WTC11 (cell line): ENCODE data around the gene MND1. TPM values are rescaled to one million over a fixed set of nuclear protein-coding genes. Genes with fewer than 3 reads are reported as not detected.

Experiments used
- ATAC-seq: fragments of 200-7000 bp; cut with Tn5 transposase; 2 replicates; pipeline ENCODE4 v1.10.0; 2021; ENCODE audit warnings: mild to moderate bottlenecking, moderate library complexity
- CTCF ChIA-PET: fragments of 300-600 bp; sonication (Branson Sonifier 250); formaldehyde crosslinking; loops from one replicate; lab custom pipeline; 2021; ENCODE audit warnings: antibody characterized with exemption; lab: Charles Lee
- POLR2A ChIA-PET: fragments of 350-600 bp; sonication (Branson Sonifier 250); formaldehyde crosslinking; loops from one replicate; lab custom pipeline; 2021; ENCODE audit warnings: antibody characterized with exemption; lab: Charles Lee
- DNase-seq: peaks from one replicate; pipeline ENCODE4 v3.0.0; 2021; ENCODE audit warnings: low spot score
- H3K27ac Mint-ChIP-seq: 2 replicates; pipeline ENCODE4 v1.8.0; 2021; ENCODE audit warnings: mixed read lengths
- H3K27me3 Mint-ChIP-seq: 2 replicates; pipeline ENCODE4 v1.8.0; 2021; ENCODE audit warnings: low read depth, mild to moderate bottlenecking, moderate library complexity, mixed read lengths
- H3K36me3 Mint-ChIP-seq: 2 replicates; pipeline ENCODE4 v1.8.0; 2021; ENCODE audit warnings: mixed read lengths
- H3K4me1 Mint-ChIP-seq: 2 replicates; pipeline ENCODE4 v1.8.0; 2022; ENCODE audit warnings: mixed read lengths
- H3K4me3 Mint-ChIP-seq: 2 replicates; pipeline ENCODE4 v1.8.0; 2021; ENCODE audit warnings: mild to moderate bottlenecking, moderate library complexity, mixed read lengths
- H3K9me3 Mint-ChIP-seq: 2 replicates; pipeline ENCODE4 v1.8.0; 2021; ENCODE audit warnings: mixed read lengths
- CDX4 ChIP-seq: fragments of 250-450 bp; sonication (Bioruptor Pico); IDR thresholded peaks from 2 replicates; pipeline ENCODE4 v1.9.0; 2021; ENCODE audit warnings: moderate library complexity, mild to moderate bottlenecking, inconsistent platforms, borderline replicate concordance
- CREM ChIP-seq: sonication (generic); formaldehyde crosslinking; IDR thresholded peaks from 2 replicates; pipeline ENCODE4 v1.8.1; 2022; ENCODE audit warnings: mild to moderate bottlenecking, missing genetic modification reagents, moderate library complexity
- GABPB1 ChIP-seq: sonication (generic); formaldehyde crosslinking; IDR thresholded peaks from 2 replicates; pipeline ENCODE4 v1.8.1; 2023; ENCODE audit warnings: mild to moderate bottlenecking, missing genetic modification reagents
- JAZF1 ChIP-seq: fragments of 250-450 bp; sonication (Bioruptor Pico); IDR thresholded peaks from 2 replicates; pipeline ENCODE4 v1.9.0; 2021; ENCODE audit warnings: moderate library complexity, mild to moderate bottlenecking, inconsistent platforms
- MAX ChIP-seq: sonication (generic); formaldehyde crosslinking; IDR thresholded peaks from 2 replicates; pipeline ENCODE4 v1.8.0; 2022; ENCODE audit warnings: mild to moderate bottlenecking, missing genetic modification reagents
- MXD4 ChIP-seq: fragments of 250-450 bp; sonication (Bioruptor Pico); IDR thresholded peaks from 2 replicates; pipeline ENCODE4 v1.8.0; 2021; ENCODE audit warnings: mild to moderate bottlenecking, moderate library complexity, borderline replicate concordance
- MYBL2 ChIP-seq: sonication (generic); formaldehyde crosslinking; IDR thresholded peaks from 2 replicates; pipeline ENCODE4 v1.8.1; 2023; ENCODE audit warnings: mild to moderate bottlenecking, moderate library complexity, missing genetic modification reagents
- NFYB ChIP-seq: sonication (generic); formaldehyde crosslinking; conservative IDR thresholded peaks from 2 replicates; pipeline ENCODE4 v1.8.0; 2022; ENCODE audit warnings: low read depth, missing genetic modification reagents
- NR3C1 ChIP-seq: sonication (generic); formaldehyde crosslinking; conservative IDR thresholded peaks from 2 replicates; pipeline ENCODE4 v1.8.1; 2023; ENCODE audit warnings: low read depth, mild to moderate bottlenecking, missing genetic modification reagents
- RELA ChIP-seq: sonication (generic); formaldehyde crosslinking; IDR thresholded peaks from 2 replicates; pipeline ENCODE4 v1.8.1; 2022; ENCODE audit warnings: missing genetic modification reagents, mild to moderate bottlenecking, borderline replicate concordance
- RORB ChIP-seq: fragments of 250-450 bp; sonication (Bioruptor Pico); IDR thresholded peaks from 2 replicates; pipeline ENCODE4 v1.9.0; 2021; ENCODE audit warnings: mild to moderate bottlenecking
- SMAD3 ChIP-seq: sonication (generic); formaldehyde crosslinking; IDR thresholded peaks from 2 replicates; pipeline ENCODE4 v1.8.0; 2022; ENCODE audit warnings: missing genetic modification reagents, mild to moderate bottlenecking, borderline replicate concordance
- TCF7 ChIP-seq: sonication (generic); formaldehyde crosslinking; IDR thresholded peaks from 2 replicates; pipeline ENCODE4 v1.8.0; 2022; ENCODE audit warnings: mild to moderate bottlenecking, low read depth, missing genetic modification reagents, moderate library complexity
- ZNF121 ChIP-seq: sonication (generic); formaldehyde crosslinking; IDR thresholded peaks from 2 replicates; pipeline ENCODE4 v1.8.0; 2023; ENCODE audit warnings: missing genetic modification reagents
- ZNF138 ChIP-seq: sonication (generic); formaldehyde crosslinking; conservative IDR thresholded peaks from 2 replicates; pipeline ENCODE4 v1.8.1; 2022; ENCODE audit warnings: mild to moderate bottlenecking, moderate library complexity, missing genetic modification reagents
- ZNF232 ChIP-seq: sonication (generic); formaldehyde crosslinking; IDR thresholded peaks from 2 replicates; pipeline ENCODE4 v1.8.0; 2022; ENCODE audit warnings: mild to moderate bottlenecking, missing genetic modification reagents
- ZNF396 ChIP-seq: fragments of 250-450 bp; sonication (Bioruptor Pico); IDR thresholded peaks from 2 replicates; pipeline ENCODE4 v1.8.0; 2021; ENCODE audit warnings: mild to moderate bottlenecking, moderate library complexity, borderline replicate concordance
- ZNF416 ChIP-seq: fragments of 250-450 bp; sonication (Bioruptor Pico); IDR thresholded peaks from 2 replicates; pipeline ENCODE4 v1.9.0; 2021; ENCODE audit warnings: mild to moderate bottlenecking, inconsistent platforms
- ZNF425 ChIP-seq: fragments of 250-450 bp; sonication (Bioruptor Pico); conservative IDR thresholded peaks from 2 replicates; pipeline ENCODE4 v1.9.0; 2021; ENCODE audit warnings: mild to moderate bottlenecking
- total RNA-seq: library from RNA; stranded (reverse); gene quantifications from 3 replicates; pipeline ENCODE4 v1.2.3, GENCODE V29; 2021
- TF ChIP-seq, protein P1 (sequence below): sonication (generic); formaldehyde crosslinking; IDR thresholded peaks from 2 replicates; pipeline ENCODE4 v1.8.1; 2023; ENCODE audit warnings: mild to moderate bottlenecking, missing genetic modification reagents
- TF ChIP-seq, protein P2 (sequence below): sonication (generic); formaldehyde crosslinking; IDR thresholded peaks from 2 replicates; pipeline ENCODE4 v1.8.1; 2022; ENCODE audit warnings: missing genetic modification reagents, borderline replicate concordance

The MND1 gene
- total RNA-seq, 1 experiment from 2014 or later = 36.0 TPM

- ATAC-seq = no peak
- TF ChIP-seq NFYB (CRISPR knock-in tag) (no peak), RORB (no peak), NR3C1 (no peak), CREM (CRISPR knock-in tag) (no peak), RELA (no peak), ZNF416 (CRISPR knock-in tag) (no peak), MXD4 (CRISPR knock-in tag) (no peak), ZNF425 (CRISPR knock-in tag) (no peak)
- TF ChIP-seq, protein P1, sequence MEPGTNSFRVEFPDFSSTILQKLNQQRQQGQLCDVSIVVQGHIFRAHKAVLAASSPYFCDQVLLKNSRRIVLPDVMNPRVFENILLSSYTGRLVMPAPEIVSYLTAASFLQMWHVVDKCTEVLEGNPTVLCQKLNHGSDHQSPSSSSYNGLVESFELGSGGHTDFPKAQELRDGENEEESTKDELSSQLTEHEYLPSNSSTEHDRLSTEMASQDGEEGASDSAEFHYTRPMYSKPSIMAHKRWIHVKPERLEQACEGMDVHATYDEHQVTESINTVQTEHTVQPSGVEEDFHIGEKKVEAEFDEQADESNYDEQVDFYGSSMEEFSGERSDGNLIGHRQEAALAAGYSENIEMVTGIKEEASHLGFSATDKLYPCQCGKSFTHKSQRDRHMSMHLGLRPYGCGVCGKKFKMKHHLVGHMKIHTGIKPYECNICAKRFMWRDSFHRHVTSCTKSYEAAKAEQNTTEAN (CRISPR knock-in tag) = no peak
- TF ChIP-seq, protein P2, sequence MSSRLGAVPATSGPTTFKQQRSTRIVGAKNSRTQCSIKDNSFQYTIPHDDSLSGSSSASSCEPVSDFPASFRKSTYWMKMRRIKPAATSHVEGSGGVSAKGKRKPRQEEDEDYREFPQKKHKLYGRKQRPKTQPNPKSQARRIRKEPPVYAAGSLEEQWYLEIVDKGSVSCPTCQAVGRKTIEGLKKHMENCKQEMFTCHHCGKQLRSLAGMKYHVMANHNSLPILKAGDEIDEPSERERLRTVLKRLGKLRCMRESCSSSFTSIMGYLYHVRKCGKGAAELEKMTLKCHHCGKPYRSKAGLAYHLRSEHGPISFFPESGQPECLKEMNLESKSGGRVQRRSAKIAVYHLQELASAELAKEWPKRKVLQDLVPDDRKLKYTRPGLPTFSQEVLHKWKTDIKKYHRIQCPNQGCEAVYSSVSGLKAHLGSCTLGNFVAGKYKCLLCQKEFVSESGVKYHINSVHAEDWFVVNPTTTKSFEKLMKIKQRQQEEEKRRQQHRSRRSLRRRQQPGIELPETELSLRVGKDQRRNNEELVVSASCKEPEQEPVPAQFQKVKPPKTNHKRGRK (CRISPR knock-in tag) = no peak
Measured at GRCh38 chr4:153366486-153366885, 22.0 kb downstream of the MND1 start.

DNA sequence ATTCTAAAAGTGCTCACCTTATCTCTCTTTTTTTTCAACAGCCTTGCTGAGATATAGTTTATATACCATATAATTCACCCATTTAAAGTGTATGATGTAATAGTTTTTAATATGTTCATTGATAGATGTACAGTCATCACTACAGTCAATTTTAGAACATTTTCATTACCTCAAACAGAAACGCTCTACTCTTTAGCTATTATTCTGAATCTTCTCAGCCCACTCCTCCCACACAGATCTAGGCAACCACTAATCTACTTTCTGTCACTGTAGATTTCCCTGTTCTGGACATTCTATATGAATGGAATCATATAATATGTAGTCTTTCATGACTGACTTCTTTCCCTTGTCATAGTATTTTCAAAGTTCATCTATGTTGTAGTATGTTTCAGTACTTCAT lies 22.6 kb downstream of the MND1 start:
- Mint-ChIP-seq H3K4me1 (no peaks in the 10 kb centered on the region), H3K27ac (no peak overlapping the region), H3K9me3 (peaks cover 7% of the 10 kb centered on the region), H3K36me3 (peaks cover 54% of the 10 kb centered on the region), H3K4me3 (no peak overlapping the region), H3K27me3 (no peaks in the 10 kb centered on the region)
- TF ChIP-seq JAZF1 = no peak
- TF ChIP-seq, protein P1 (CRISPR knock-in tag) = no peak
- TF ChIP-seq MAX (CRISPR knock-in tag) = no peak
- no peak for TF ChIP-seq TCF7 (CRISPR knock-in tag)
- no peak for TF ChIP-seq GABPB1 (CRISPR knock-in tag)
- TF ChIP-seq ZNF121 = no peak
- TF ChIP-seq ZNF138 (CRISPR knock-in tag) = no peak
- TF ChIP-seq ZNF232 = no peak
- no peak for TF ChIP-seq CREM (CRISPR knock-in tag)
- no peak for TF ChIP-seq SMAD3 (CRISPR knock-in tag)
- TF ChIP-seq MYBL2 (CRISPR knock-in tag) = no peak
- TF ChIP-seq CDX4 (CRISPR knock-in tag) = no peak
- TF ChIP-seq ZNF396 (CRISPR knock-in tag) = no peak
- ATAC-seq (no peak), DNase-seq (no peak)
- CTCF ChIA-PET = no interaction called here
- POLR2A ChIA-PET = interaction anchor here (0.9 kb wide), 1 partner anchor 11 kb away, joined by 3 read pairs; no protein-coding TSS in a partner anchor

More at GRCh38 chr4:153366486-153366885, 22.0 kb downstream of the MND1 start:
- no peaks in the 10 kb centered on the region for H3K27me3 Mint-ChIP-seq
- POLR2A ChIA-PET = interaction anchor here (0.9 kb wide), 1 partner anchor 12 kb away, joined by 3 read pairs; no protein-coding TSS in a partner anchor
- no peaks in the 10 kb centered on the region for H3K4me1 Mint-ChIP-seq
- H3K4me3 Mint-ChIP-seq = no peak overlapping the region
- DNase-seq = no peak
- peaks cover 2% of the 10 kb centered on the region for H3K9me3 Mint-ChIP-seq
- H3K27ac Mint-ChIP-seq = no peak overlapping the region
- peaks cover 50% of the 10 kb centered on the region for H3K36me3 Mint-ChIP-seq
- CTCF ChIA-PET = no interaction called here
